ENCODE results near the gene AKAP5. TPM values are rescaled to one million over a fixed set of nuclear protein-coding genes. Genes with fewer than 3 reads are reported as not detected.

AKAP5 gene
- total and polyA plus RNA-seq, 2 of the 8 experiments (the other 6 are each of a cell fraction or from before 2014, with no cell fraction given), result 0.50 to 3.8 TPM

- TF ChIP-seq CHD7 (IDR thresholded peaks at IDR 0.05; ENCODE audit: insufficient replicate concordance, low read length), result no peak
- TF ChIP-seq SIN3A (conservative IDR thresholded peaks at IDR 0.05 in 1 of 2, IDR thresholded peaks at IDR 0.05 in 1 of 2; ENCODE audit: low read depth in 1 of 2, low read length in 2 of 2), result no peak
- TF ChIP-seq CREB1 (IDR thresholded peaks at IDR 0.05), result no peak
- no peak for TF ChIP-seq CHD1 (IDR thresholded peaks at IDR 0.05; ENCODE audit: low read depth, low read length)
- TF ChIP-seq TEAD4 (IDR thresholded peaks at IDR 0.05; ENCODE audit: low read depth, low read length), result no peak
These were observed 15.0 kb upstream of the AKAP5 start (continued) for GRCh38 chr14:64450255-64450654.
